ENCODE results near the gene ANKRD17. TPM values are rescaled to one million over a fixed set of nuclear protein-coding genes. Genes with fewer than 3 reads are reported as not detected.

ANKRD17 gene
- total and polyA plus RNA-seq, 2 donors (not counting 3 experiments of a cell fraction or from before 2014, with no cell fraction given), result 33.3 to 64.4 TPM

DNA sequence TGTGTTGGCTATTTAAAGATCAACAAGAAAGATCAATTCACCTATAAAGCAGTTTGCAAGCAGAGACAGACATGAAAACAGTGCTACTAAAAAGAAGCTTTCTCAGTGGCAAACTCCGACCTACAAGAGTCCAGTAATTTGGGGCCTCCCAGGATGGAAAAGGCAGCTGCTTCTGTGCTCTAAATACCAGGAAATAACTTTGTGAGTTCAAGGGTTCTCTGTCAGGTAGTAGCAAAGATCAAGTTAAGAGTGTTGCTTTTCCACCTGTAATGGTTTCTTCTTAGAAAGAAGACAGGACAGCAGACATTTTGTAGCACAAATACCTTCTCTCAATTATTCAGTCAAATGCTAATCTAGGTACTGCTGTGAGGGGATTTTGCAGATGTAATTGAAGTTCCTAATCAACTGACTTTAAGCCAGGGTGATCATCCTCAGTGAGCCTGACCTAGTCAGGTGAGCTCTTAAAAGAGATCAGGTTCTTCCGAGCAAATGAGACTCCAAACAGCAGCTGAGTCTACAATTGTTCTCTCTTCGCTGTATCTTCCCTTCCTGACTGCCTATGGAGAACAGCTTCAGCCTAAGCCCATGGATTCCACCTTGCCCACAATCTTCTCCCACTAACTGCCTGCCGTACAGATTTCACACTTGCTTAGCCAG is 13.5 kb downstream of the ANKRD17 start:
- DNase-seq (ENCODE audit: low read depth, low spot score), result no peak
- Histone ChIP-seq H3K4me2 (ENCODE audit: insufficient read depth, low read length) (no peak overlapping the region), H3K9me3 (replicated peaks; ENCODE audit: control insufficient read depth, insufficient read depth, low read length) (no peaks in the 10 kb centered on the region), H3K4me1 (ENCODE audit: control insufficient read depth, extremely low read depth, insufficient read depth, low read length) (peaks cover 2% of the 10 kb centered on the region), H3K27me3 (ENCODE audit: control insufficient read depth in 2 of 2, insufficient read depth in 2 of 2, low read length in 2 of 2) (no peaks in the 10 kb centered on the region), H3K79me2 (ENCODE audit: control insufficient read depth, insufficient read depth, low read length) (peaks cover 98% of the 10 kb centered on the region), H4K20me1 (replicated peaks; ENCODE audit: control insufficient read depth, extremely low read depth, insufficient read depth, low read length) (peaks cover 8% of the 10 kb centered on the region), H3K36me3 (ENCODE audit: control insufficient read depth in 2 of 2, extremely low read depth in 1 of 2, insufficient read depth in 2 of 2, low read length in 2 of 2) (no peaks in the 10 kb centered on the region), H3K27ac (ENCODE audit: insufficient read depth, low read depth, low read length) (no peak overlapping the region), H2AFZ (ENCODE audit: low read depth, low read length) (no peak overlapping the region), H3K4me3 (replicated peaks in 1 of 3; ENCODE audit: insufficient read depth in 1 of 3, low read depth in 1 of 3, low read length in 3 of 3) (no peak overlapping the region), H3K9ac (replicated peaks; ENCODE audit: extremely low read depth, insufficient read depth, low read length) (no peak overlapping the region), H3K9me1 (replicated peaks; ENCODE audit: control insufficient read depth, extremely low read depth, insufficient read depth, low read length) (no peaks in the 10 kb centered on the region)
- FAIRE-seq, result no peak
- CTCF ChIA-PET, result no interaction called here
- dilution Hi-C loops (cut with MboI; ENCODE audit: extremely low pct_ligation_motif_present, low sequenced_read_pairs) (no loop called here), intact Hi-C loops (cut with micrococcal nuclease) (no loop called here)
- POLR2A ChIA-PET, result no interaction called here
- no peak for TF ChIP-seq CTCF (IDR thresholded peaks at IDR 0.05; ENCODE audit: extremely low read depth in 1 of 2, insufficient read depth in 1 of 2, low read depth in 1 of 2, low read length in 2 of 2)
- TF ChIP-seq FOS (IDR thresholded peaks at IDR 0.05; ENCODE audit: borderline replicate concordance, insufficient read depth, low read length), result no peak
- TF ChIP-seq, protein P1, sequence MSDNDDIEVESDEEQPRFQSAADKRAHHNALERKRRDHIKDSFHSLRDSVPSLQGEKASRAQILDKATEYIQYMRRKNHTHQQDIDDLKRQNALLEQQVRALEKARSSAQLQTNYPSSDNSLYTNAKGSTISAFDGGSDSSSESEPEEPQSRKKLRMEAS (IDR thresholded peaks at IDR 0.05; ENCODE audit: insufficient read depth, insufficient read length), result no peak
- TF ChIP-seq POLR2AphosphoS5 (IDR thresholded peaks at IDR 0.05; ENCODE audit: insufficient read depth, low read depth, low read length), result no peak
- no peak for TF ChIP-seq JUN (IDR thresholded peaks at IDR 0.05; ENCODE audit: borderline replicate concordance, insufficient read depth, insufficient read length, low read depth)
- no peak for TF ChIP-seq EZH2 (IDR thresholded peaks at IDR 0.05; ENCODE audit: borderline replicate concordance, low read depth, low read length, severe bottlenecking)
- TF ChIP-seq POLR2A (IDR thresholded peaks at IDR 0.05; ENCODE audit: low read depth, low read length), result no peak
- no peak for TF ChIP-seq GATA2 (IDR thresholded peaks at IDR 0.05; ENCODE audit: insufficient read depth, insufficient read length, low read depth, low read length)
- TF ChIP-seq MYC (IDR thresholded peaks at IDR 0.05; ENCODE audit: low read depth, low read length), result no peak
- no TSS peak for BruUV-seq (replicated peaks)
